Umbilical cord (tissue), 2 donors: ENCODE data around the gene CRTAP. TPM values are rescaled to one million over a fixed set of nuclear protein-coding genes. Genes with fewer than 3 reads are reported as not detected.
"Not testable (repeated sequence)": the region's sequence is repeated elsewhere in the genome, so short reads cannot be mapped to it uniquely, and the experiment has no call there.

Experiments used
- DNase-seq: peaks from one replicate; pipeline ENCODE4 v3.0.0-alpha.2; 2015; ENCODE audit warnings: low spot score
- total RNA-seq: library from RNA; depleted of rRNA; stranded (reverse); fragments of >200 nt; gene quantifications from one replicate; pipeline ENCODE4 v1.2.3, GENCODE V29; 2014; ENCODE audit warnings: low replicate concordance; ENCODE audit not compliant: insufficient read depth

CRTAP gene
- 221 TPM for total RNA-seq

DNA sequence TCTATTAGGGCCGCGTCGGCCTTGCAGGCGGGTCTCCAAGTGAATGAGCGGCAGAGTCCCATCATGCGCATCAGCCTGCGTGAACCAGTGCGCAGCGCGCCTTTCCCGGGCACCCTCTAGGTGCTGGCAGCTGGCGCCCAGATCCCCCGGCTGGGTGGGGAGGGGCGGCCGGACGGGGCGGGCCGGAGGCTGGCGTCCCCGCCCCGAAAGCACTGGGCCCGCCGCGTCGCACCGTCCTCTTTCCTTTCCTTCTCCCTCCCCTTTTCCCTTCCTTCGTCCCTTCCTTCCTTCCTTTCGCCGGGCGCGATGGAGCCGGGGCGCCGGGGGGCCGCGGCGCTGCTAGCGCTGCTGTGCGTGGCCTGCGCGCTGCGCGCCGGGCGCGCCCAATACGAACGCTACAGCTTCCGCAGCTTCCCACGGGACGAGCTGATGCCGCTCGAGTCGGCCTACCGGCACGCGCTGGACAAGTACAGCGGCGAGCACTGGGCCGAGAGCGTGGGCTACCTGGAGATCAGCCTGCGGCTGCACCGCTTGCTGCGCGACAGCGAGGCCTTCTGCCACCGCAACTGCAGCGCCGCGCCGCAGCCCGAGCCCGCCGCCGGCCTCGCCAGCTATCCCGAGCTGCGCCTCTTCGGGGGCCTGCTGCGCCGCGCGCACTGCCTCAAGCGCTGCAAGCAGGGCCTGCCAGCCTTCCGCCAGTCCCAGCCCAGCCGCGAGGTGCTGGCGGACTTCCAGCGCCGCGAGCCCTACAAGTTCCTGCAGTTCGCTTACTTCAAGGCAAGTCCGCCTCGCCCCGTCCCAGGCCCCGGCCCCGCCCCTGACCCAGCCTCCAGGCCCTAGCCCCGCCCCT lies at the start of gene CRTAP:
TSS of gene CRTAP (plus strand) at position 243 of the 850 bp plus-strand sequence. CDS start at position 307, 64 bp downstream.
- DNase-seq = peak; percentile 98

- DNase-seq = no peak
Observed at GRCh38 chr3:33064929-33065328, 48.9 kb upstream of the CRTAP start.

GRCh38 chr3:33067484-33067883 lies 46.3 kb upstream of the CRTAP start:
- no peak for DNase-seq

- DNase-seq = peak; percentile 57
Observed at GRCh38 chr3:33069862-33070261, 44.0 kb upstream of the CRTAP start.

GRCh38 chr3:33071181-33071580 lies 42.6 kb upstream of the CRTAP start:
- peak; percentile 49 for DNase-seq

- no peak for DNase-seq
Observed at GRCh38 chr3:33071946-33072345, 41.9 kb upstream of the CRTAP start.

DNA sequence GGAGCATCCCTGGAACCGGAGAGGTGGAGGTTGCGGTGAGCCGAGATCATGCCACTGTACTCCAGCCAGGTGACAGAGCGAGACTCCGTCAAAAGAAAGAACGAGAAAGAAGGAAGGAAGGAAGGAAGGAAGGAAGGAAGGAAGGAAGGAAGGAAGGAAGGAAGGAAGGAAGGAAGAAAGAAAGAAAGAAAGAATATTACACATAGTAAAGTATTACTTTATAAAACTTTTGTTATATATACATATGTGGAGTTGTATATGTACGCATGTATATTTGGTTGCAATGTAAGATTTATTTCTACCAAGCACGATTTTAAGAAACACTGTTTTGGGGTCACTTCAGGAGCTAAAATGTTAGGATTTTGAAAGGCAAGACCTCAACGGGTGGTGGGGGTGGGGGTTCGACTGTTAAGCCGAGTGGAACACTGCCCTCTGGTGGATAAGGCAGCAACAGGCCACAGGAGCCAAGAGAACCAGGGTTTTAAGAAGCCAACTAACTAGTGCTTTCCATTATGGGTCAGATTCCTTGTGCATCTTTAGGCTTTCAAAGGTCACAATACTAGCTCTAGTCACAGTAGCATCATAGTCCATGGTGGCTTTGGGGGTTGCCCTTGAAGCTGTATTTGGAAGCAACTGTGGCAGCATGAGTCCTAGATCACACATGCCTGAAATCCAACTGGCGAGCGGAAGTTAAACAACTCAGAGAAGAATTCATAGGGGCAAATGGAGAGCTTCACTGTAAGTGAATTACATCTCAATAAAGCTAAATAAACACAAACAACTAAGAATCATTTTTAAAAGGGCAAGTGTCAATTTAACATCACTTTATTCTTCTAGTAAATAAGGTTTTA lies 39.4 kb upstream of the CRTAP start:
- peak; percentile 62 for DNase-seq

DNA sequence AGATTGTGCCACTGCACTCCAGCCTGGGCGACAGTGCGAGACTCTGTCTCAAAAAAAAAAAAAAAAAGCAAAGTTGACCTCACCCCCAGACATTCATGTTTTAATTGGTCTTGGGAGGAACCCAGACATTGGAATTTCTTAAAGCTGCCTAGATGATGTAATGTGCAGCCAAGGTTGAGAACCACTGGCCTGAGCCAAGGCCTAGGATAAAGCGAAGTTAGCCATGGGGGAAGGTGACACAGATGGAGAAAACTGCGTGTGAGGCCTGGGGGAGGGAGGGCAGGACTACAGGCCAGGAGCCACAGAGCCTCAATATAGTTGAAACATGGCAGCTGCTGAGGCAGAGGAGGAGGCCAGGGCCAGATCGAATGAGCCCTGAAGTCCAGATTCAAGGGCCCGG lies 37.8 kb upstream of the CRTAP start:
- no peak for DNase-seq

GRCh38 chr3:33076952-33077351 lies 36.9 kb upstream of the CRTAP start:
- DNase-seq = no peak

- DNase-seq = no peak
Observed at GRCh38 chr3:33077976-33078375, 35.8 kb upstream of the CRTAP start.

GRCh38 chr3:33079813-33080212 lies 34.0 kb upstream of the CRTAP start:
- DNase-seq = not testable (repeated sequence)

DNA sequence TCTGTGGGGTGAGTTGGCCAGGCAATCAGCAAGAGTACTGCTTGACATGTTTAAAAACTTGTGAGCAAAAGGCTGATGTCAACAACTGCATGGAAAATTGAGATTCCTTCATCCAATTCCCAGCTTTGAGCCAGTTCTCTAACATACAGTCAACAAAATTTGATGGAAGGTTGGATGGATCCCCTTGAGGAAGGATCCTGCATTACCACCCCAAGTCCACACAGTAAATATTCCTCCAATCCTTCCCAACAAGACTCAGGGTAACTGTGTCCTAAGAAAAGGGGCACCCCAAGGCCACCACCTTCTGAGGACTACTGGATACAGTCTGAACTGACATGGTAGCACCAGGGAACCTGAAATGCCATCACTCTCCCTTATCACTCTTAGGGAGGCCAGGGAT lies 32.0 kb upstream of the CRTAP start:
- DNase-seq = no peak

DNA sequence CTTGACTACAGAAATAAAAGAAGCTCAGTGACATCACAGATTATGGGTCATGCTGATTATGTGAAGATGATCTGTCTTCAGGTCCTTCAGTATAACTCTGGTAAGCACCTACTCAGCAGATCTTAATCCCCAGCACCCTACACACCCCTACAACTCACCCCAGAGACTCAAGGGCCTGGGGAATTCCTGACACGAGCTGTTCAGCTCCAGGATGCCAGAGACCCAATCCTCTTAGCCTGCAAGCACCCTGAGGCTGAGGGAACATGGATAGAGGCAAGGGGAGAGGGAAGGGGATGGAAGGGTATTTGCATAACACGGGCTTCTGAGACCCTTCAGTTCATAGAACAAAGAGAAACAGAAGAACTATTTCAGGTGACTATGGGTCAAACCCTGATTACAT lies 29.9 kb upstream of the CRTAP start:
- no peak for DNase-seq

- no peak for DNase-seq
Observed at GRCh38 chr3:33088691-33089090, 25.1 kb upstream of the CRTAP start.

- DNase-seq = no peak
Observed at GRCh38 chr3:33089515-33089914, 24.3 kb upstream of the CRTAP start.

DNA sequence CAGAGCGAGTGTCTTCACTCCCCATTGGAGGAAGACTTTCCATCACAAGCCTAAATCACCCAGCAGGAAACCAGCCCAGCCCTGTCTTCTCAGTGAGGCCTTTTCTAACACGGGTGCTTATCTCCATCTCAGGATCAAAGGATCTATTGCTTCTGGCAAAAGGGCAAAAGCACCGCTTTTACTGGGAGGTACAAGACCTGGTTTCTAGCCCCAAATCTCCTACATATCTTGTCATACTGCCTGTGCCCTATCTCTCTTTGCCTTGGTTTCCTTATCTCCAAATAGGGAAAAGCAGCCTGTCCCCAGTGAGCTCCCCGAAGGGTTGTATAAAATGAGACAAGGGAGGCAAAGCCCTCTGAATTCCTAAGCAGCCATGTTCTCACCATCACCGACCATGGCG lies 22.1 kb upstream of the CRTAP start:
- DNase-seq = peak; percentile 5

DNA sequence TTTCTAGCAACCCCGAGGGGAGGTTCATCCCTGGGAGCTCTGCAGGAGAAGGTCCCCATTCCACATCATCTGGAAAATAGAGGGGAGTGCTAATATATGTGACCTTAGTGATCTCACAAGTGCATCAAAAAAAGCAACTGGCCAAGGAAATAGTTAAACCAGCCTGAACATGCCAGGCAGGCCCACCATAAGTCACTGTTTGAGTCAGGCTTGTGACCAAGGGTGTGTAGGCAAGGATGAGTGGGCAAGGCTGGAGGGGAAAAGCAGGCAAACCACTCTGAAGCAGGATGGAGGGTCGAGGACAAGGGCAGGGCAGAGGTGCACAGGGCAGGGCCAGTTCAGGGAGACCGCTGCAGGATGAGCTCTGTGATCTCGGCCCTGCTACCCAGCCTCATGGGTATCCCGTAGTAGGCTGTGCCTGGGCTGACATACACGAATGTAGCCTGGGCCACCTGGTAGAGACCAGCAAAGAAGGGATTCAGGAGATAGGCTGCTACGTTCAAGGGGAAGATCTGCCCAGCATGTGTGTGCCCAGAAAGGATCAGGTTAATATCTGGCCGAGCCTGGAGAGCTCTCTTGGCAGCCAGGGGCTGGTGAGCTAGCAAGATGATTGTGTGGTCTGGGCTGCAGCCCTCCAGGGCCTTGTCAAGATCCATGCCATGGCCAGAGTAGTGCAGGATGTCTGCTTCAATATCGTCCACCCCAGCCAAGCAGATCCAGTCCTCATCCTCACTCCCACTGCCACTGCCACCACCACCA lies 21.1 kb upstream of the CRTAP start:
- DNase-seq = no peak

DNA sequence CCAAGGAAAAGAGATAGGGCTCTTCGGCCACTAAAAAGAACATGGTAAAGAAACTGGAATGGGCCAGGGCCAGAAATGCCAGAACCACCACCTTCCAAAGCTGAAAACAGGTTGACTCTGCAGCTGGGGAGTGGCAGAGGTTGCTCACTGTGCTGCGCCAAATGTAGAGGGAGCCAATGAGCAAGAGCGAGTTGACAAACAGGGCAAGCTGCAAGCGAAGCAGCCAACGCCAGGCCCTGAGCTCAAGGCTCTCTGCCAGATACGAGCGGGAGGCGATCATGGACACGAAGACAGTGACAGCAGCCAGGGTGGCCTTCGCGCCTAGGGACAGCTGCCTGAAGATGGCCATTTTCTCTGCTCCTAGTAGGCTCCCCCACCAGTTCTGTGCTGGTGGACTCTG lies 20.0 kb upstream of the CRTAP start:
- DNase-seq = no peak

GRCh38 chr3:33095436-33095835 lies 18.4 kb upstream of the CRTAP start:
- DNase-seq = no peak

GRCh38 chr3:33096093-33096868 lies 17.5 kb upstream of the CRTAP start:
- DNase-seq = peak; percentile 62

- DNase-seq = no peak
Observed at GRCh38 chr3:33099109-33099645, 14.6 kb upstream of the CRTAP start.
